ENCODE measurements around the gene SNAI3. TPM values are rescaled to one million over a fixed set of nuclear protein-coding genes. Genes with fewer than 3 reads are reported as not detected.

The SNAI3 gene
- total and polyA plus RNA-seq, 8 donors: 0.19 to 1.9 (median 0.72) TPM

- Histone ChIP-seq H3K36me3 (no peaks in the 10 kb centered on the region), H3K27me3 (no peaks in the 10 kb centered on the region), H3K9me3 (no peaks in the 10 kb centered on the region), H3K4me3 (no peak overlapping the region), H3K27ac (no peak overlapping the region), H3K4me1 (peaks cover 0 to 11% (median 5%) of the 10 kb centered on the region in 3 donors)
- no peak for TF ChIP-seq CTCF (IDR thresholded peaks at IDR 0.05)
- no peak for ATAC-seq
- no peak for FAIRE-seq
- no peak for DNase-seq
- intact Hi-C loops (cut with DNase I): no loop called here
- 81 to 91% methylated on average over 5 of the region's 5 CpGs for WGBS, 2 donors
Measured at GRCh38 chr16:88667461-88667860, 18.8 kb downstream of the SNAI3 start.

GRCh38 chr16:88665570-88665969 lies 20.7 kb downstream of the SNAI3 start:
- no peaks in the 10 kb centered on the region for H3K9me3 ChIP-seq
- WGBS, 2 donors: 93 to 97% methylated on average over 3 of the region's 3 CpGs
- FAIRE-seq: no peak
- no peak overlapping the region for H3K27ac ChIP-seq
- DNase-seq: no peak
- intact Hi-C loops (cut with DNase I): no loop called here
- TF ChIP-seq CTCF (IDR thresholded peaks at IDR 0.05): no peak
- H3K27me3 ChIP-seq: no peaks in the 10 kb centered on the region
- H3K36me3 ChIP-seq: no peaks in the 10 kb centered on the region
- ATAC-seq: no peak
- no peak overlapping the region for H3K4me3 ChIP-seq
- H3K4me1 ChIP-seq: peaks cover 0 to 17% (median 5%) of the 10 kb centered on the region in 3 donors

DNA sequence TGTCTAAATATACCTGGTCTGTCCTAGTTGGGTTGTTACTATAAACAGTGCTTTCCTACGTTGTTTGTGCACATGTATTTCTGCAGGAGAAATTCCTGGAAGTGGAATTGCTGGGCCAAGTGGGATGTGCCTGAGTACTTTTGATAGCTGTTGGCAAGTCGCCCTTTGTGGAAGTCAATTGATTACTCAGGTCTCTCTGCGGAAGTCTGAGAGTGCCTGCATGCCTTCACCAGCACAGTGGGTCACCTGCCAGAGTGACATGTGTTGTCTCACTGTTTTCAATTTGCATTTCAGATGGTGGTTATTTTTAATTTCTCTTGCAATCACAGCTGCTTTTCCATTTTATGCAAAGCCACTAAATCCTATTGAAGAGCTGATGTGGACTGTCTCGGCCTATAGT lies 21.2 kb downstream of the SNAI3 start:
- intact Hi-C loops (cut with DNase I): no loop called here
- H3K36me3 ChIP-seq: no peaks in the 10 kb centered on the region
- H3K4me3 ChIP-seq: no peak overlapping the region
- H3K27me3 ChIP-seq: no peaks in the 10 kb centered on the region
- H3K9me3 ChIP-seq: no peaks in the 10 kb centered on the region
- peak overlapping the region in 1 of 4 donors; percentile 19 for H3K27ac ChIP-seq
- FAIRE-seq (no peak), DNase-seq (peak in 4 of 6 donors; percentile 52 to 76 (median 67)), ATAC-seq (peak; percentile 14 to 37 (median 20))
- 31 to 32% methylated on average over 4 of the region's 4 CpGs for WGBS, 2 donors
- TF ChIP-seq CTCF (IDR thresholded peaks at IDR 0.05): no peak
- H3K4me1 ChIP-seq: peaks cover 0 to 17% (median 5%) of the 10 kb centered on the region in 3 donors

DNA sequence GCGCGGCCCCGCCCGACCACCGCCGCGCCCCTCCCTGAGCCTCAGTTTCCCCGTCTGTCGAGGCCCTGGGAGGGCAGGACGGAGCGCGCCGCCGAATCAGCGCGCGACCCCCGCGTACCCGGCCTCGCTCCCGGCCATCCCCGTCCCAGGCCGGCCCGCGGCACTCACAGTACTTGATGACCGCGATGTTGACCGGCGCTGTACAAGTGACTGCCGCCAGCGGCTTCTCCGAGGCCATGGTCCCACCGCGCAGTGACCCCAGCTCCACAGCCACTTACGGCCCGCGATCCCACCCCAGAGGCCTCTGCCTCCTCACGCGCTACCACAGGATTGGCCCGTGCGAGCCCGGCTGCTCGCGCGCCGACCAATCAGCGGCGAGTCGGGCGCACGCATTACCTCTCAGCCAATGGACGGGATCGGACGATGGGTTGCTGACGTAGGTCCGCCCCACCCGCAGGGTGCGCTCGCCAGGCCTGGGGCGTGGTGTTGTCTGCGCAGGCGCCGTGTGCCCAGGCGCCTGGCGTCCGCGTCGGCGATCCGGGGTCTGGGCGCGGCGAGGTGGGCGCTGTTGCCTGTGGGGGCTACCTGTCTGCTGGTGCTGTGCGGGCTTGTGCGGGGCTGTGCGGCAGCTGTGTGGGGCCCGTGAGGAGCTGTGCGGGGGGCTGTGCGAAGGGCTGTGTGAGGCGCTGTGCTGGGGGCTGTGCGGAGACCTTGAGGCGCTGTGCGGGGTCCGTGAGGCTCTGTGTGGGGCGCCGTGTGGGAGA lies 23.3 kb downstream of the SNAI3 start, which contains the start of gene MVD:
TSS of gene MVD (minus strand) at position 249 of the 764 bp plus-strand sequence. CDS start at position 238, 11 bp downstream.
- no peaks in the 10 kb centered on the region for H3K36me3 ChIP-seq
- DNase-seq (peak; percentile 95 to 99 (median 96)), FAIRE-seq (no peak), ATAC-seq (peak; percentile 96 to 98 (median 98))
- H3K27me3 ChIP-seq: no peaks in the 10 kb centered on the region
- no peak for TF ChIP-seq CTCF (IDR thresholded peaks at IDR 0.05)
- H3K4me3 ChIP-seq: peak within 1 kb of the TSS; percentile 70 to 80 (median 74)
- 0 to 1% methylated on average over 84 to 88 of the region's 88 CpGs for WGBS, 2 donors
- peaks cover 0 to 17% (median 5%) of the 10 kb centered on the region in 3 donors for H3K4me1 ChIP-seq
- H3K9me3 ChIP-seq: no peaks in the 10 kb centered on the region
- peak within 1 kb of the TSS; percentile 56 to 77 (median 64) for H3K27ac ChIP-seq
- intact Hi-C loops (cut with DNase I): no loop called here
